Kidney epithelial cell (primary cell): ENCODE measurements around the gene MROH2A. TPM values are rescaled to one million over a fixed set of nuclear protein-coding genes. Genes with fewer than 3 reads are reported as not detected.

Source experiments
- DNase-seq: peaks from one replicate; pipeline ENCODE4 v3.0.0-alpha.2; 2010; ENCODE audit warnings: low read depth
- H3K27me3 ChIP-seq: 2 replicates; pipeline ENCODE4 v1.6.0; 2011; ENCODE audit warnings: low read length; ENCODE audit not compliant: control insufficient read depth, insufficient read depth
- H3K36me3 ChIP-seq: 2 replicates; pipeline ENCODE4 v1.5.1; 2011; ENCODE audit warnings: low read length; ENCODE audit not compliant: control insufficient read depth, insufficient read depth
- H3K4me3 ChIP-seq: 2 replicates; pipeline ENCODE4 v1.5.1; 2011; ENCODE audit warnings: low read depth, mild to moderate bottlenecking, control low read depth, low read length
- total RNA-seq: library from RNA; depleted of rRNA; stranded (reverse); fragments of >200 nt; gene quantifications from 2 replicates; pipeline ENCODE4 v1.2.3, GENCODE V29; 2015
- TF ChIP-seq, protein P1 (sequence below): IDR thresholded peaks from 2 replicates; pipeline ENCODE4 v1.5.1; 2011; ENCODE audit warnings: mild to moderate bottlenecking, moderate library complexity, low read length, control low read depth, inconsistent platforms; ENCODE audit not compliant: insufficient read depth, poor library complexity, severe bottlenecking

MROH2A gene
- total RNA-seq, 1 donor from 2014 or later: not detected

DNA sequence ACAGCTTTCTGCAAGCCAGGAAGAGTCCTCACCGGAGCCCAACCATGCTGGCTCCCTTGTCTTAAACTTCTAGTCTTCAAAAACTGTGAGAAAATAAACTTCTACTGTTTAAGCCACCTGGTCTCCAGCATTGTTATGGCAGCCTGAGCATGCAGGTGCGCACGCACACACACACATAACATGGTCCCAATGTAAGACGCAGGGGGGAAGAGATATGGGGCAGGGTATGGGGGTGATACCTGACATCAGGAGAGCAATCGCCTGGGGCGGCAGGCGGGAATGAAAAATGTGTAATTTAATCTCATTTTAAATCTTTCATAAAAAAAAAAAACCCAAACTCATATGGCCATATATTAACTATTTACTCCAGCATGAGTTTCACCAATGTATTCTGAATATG is 58.2 kb downstream of the MROH2A start:
- no peaks in the 10 kb centered on the region for H3K27me3 ChIP-seq
- peaks cover 2% of the 10 kb centered on the region for H3K36me3 ChIP-seq
- TF ChIP-seq, protein P1, sequence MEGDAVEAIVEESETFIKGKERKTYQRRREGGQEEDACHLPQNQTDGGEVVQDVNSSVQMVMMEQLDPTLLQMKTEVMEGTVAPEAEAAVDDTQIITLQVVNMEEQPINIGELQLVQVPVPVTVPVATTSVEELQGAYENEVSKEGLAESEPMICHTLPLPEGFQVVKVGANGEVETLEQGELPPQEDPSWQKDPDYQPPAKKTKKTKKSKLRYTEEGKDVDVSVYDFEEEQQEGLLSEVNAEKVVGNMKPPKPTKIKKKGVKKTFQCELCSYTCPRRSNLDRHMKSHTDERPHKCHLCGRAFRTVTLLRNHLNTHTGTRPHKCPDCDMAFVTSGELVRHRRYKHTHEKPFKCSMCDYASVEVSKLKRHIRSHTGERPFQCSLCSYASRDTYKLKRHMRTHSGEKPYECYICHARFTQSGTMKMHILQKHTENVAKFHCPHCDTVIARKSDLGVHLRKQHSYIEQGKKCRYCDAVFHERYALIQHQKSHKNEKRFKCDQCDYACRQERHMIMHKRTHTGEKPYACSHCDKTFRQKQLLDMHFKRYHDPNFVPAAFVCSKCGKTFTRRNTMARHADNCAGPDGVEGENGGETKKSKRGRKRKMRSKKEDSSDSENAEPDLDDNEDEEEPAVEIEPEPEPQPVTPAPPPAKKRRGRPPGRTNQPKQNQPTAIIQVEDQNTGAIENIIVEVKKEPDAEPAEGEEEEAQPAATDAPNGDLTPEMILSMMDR: no peak
- no peak for DNase-seq
- H3K4me3 ChIP-seq: no peak overlapping the region

DNA sequence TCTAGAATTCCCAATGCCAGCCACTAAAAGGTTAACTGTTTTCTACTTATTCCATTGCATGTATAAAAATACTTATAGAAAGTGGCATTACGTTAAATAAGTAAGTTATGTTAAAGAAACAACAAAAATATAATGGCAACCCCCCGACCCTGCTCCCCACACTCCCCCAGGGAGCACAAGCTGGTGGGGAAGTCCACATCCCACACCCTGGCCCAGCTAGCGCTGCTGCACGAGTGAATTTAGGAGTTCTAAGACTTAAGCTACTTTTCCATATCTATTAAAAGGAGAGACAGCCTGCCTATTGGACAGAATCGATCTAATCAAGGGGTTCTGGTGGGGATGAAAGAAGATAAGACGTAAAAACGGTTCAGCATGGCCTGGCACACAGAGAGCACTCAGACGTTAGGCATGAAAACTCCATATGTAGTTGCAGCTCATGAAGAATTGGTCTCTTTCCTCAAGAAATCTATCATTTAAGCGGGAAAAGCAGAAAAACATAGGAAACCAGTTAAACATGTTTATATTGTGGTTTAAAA is 59.6 kb downstream of the MROH2A start:
- H3K36me3 ChIP-seq: peaks cover 3% of the 10 kb centered on the region
- H3K27me3 ChIP-seq: no peaks in the 10 kb centered on the region
- no peak overlapping the region for H3K4me3 ChIP-seq
- no peak for DNase-seq
- TF ChIP-seq, protein P1: no peak

DNA sequence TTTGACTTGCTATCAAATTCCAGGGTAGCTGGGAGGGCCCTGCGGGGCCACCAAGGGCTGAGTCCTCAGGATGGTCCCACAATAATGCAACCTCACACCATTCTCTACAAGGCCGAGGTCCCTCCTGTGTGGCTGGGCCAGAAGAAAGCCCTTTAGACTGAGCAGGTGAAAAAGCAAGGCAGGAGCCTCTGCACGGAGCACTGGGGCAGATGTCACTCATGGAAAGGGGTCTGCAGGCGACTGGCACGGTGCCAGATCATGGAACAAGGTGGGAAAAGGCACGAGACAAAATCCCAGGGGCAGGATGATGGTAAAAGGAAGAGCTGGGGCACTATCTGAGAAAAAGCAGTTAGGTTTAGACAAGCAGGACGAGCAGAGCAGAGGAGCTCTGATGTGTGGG is 60.1 kb downstream of the MROH2A start:
- Histone ChIP-seq H3K4me3 (no peak overlapping the region), H3K36me3 (peaks cover 3% of the 10 kb centered on the region), H3K27me3 (no peaks in the 10 kb centered on the region)
- TF ChIP-seq, protein P1: no peak
- no peak for DNase-seq

DNA sequence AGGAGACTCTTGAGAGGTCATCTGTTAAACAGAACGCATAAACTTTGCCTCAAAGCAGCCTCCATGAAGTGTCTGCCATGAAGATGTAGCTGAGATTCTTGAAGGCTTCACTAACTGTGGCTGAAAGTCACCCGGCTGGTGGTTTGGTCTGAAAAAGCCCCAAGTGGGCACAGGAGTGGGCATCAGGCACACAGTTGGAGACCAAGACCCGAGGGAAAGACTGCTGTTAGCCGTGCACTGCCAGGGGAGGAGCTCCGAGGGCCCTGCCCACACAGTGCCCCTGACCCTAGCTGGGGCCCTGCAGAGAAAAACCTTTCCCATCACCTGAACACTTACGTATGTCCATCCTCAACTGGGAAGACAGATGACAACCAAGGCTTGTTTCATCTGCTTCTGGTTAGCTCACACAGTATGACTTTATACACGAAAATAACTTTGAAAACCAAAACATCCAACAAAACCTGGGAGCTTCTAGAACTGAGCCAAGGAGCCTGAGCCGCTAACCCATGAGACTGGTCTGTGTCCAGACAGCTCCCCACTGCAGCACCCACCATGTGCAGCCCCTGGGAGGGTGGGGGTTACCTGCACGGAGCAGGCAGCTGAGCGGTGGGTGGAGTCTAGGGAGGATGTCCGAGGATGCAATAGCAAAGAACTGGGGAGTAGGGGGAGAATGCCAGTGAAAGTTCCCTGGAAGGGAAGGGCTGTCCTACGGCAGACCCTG is 60.8 kb downstream of the MROH2A start:
- Histone ChIP-seq H3K27me3 (no peaks in the 10 kb centered on the region), H3K36me3 (peaks cover 3% of the 10 kb centered on the region), H3K4me3 (no peak overlapping the region)
- no peak for DNase-seq
- TF ChIP-seq, protein P1: no peak

DNA sequence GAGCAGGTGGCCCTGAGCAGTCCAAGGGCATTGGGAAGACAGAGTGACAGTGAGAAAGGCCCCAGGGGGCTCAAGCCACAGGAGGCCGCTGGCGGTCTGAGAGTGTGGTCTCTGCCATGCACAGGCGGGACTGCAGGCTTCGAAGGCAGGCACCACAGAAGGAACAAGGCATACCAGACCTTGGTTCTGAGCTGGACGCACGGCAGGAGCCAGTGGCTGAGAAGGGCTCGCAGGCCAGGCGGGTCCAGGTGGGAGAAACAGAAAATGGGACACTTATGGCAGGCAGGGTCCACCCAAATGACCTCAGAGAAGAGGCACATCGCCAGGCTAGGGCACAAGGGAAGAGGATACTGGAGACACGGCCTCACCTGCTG is 61.3 kb downstream of the MROH2A start:
- Histone ChIP-seq H3K27me3 (no peaks in the 10 kb centered on the region), H3K36me3 (peaks cover 3% of the 10 kb centered on the region), H3K4me3 (no peak overlapping the region)
- DNase-seq: no peak
- TF ChIP-seq, protein P1: no peak

DNA sequence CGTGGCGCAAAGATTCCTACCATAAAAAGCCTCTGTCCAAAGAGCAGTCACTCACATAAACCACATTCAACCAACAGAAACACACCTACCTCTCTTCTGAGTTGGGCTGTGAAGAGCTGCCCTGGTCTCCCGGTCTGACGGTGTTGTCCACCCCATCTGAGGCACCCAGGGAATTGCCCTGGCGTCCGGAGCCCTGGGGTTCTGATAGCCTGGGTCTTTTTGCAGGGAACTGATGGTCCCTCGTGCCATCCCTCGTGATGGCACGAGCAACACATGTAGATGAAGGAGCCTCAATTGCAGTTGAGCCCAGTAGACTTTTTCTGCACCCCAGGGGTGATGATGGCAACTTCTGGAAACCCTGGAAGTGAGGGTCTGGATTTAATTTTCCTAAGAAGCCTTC is 62.4 kb downstream of the MROH2A start:
- Histone ChIP-seq H3K36me3 (peaks cover 3% of the 10 kb centered on the region), H3K4me3 (no peak overlapping the region), H3K27me3 (no peaks in the 10 kb centered on the region)
- no peak for DNase-seq
- TF ChIP-seq, protein P1: no peak
